Endodermal cell (in vitro differentiated cells): Measurements from ENCODE around the gene CRYZL1. TPM values are rescaled to one million over a fixed set of nuclear protein-coding genes. Genes with fewer than 3 reads are reported as not detected.

ENCODE experiments used
- DNase-seq: peaks from one replicate; pipeline ENCODE4 v3.0.0-alpha.2; 2017
- H3K27ac ChIP-seq: 2 replicates; pipeline ENCODE4 v1.5.1; 2013; ENCODE audit warnings: mild to moderate bottlenecking, low read depth, low read length, moderate library complexity
- H3K27me3 ChIP-seq: 2 replicates; pipeline ENCODE4 v1.6.1; 2013; ENCODE audit warnings: mild to moderate bottlenecking, low read length, moderate library complexity; ENCODE audit not compliant: insufficient read depth, control insufficient read depth, poor library complexity, severe bottlenecking
- H3K36me3 ChIP-seq: 2 replicates; pipeline ENCODE4 v1.7.0; 2013; ENCODE audit warnings: mild to moderate bottlenecking, low read length, moderate library complexity; ENCODE audit not compliant: control insufficient read depth, insufficient read depth
- H3K4me1 ChIP-seq: one replicate; pipeline ENCODE4 v1.7.0; 2013; ENCODE audit warnings: low read length; ENCODE audit not compliant: control insufficient read depth, insufficient read depth
- H3K4me3 ChIP-seq: 2 replicates; pipeline ENCODE4 v1.5.1; 2013; ENCODE audit warnings: mild to moderate bottlenecking, low read length, moderate library complexity
- H3K9ac ChIP-seq: 2 replicates; pipeline ENCODE4 v1.6.1; 2013; ENCODE audit warnings: mild to moderate bottlenecking, low read length, moderate library complexity; ENCODE audit not compliant: poor library complexity, severe bottlenecking; ENCODE audit errors: extremely low read depth
- H3K9me3 ChIP-seq: 2 replicates; pipeline ENCODE4 v1.6.1; 2013; ENCODE audit warnings: mild to moderate bottlenecking, low read length, moderate library complexity; ENCODE audit not compliant: control insufficient read depth
- H3K27ac Mint-ChIP-seq: 2 replicates; pipeline ENCODE4 v1.8.0; 2020; ENCODE audit warnings: mixed read lengths
- H3K27me3 Mint-ChIP-seq: 2 replicates; pipeline ENCODE4 v1.8.0; 2021; ENCODE audit warnings: mild to moderate bottlenecking, mixed read lengths; ENCODE audit not compliant: insufficient read depth
- H3K36me3 Mint-ChIP-seq: 2 replicates; pipeline ENCODE4 v1.8.0; 2020; ENCODE audit warnings: low read depth, mixed read lengths
- H3K4me1 Mint-ChIP-seq: 2 replicates; pipeline ENCODE4 v1.8.0; 2020; ENCODE audit warnings: mixed read lengths
- H3K4me3 Mint-ChIP-seq: 2 replicates; pipeline ENCODE4 v1.8.0; 2020; ENCODE audit warnings: mild to moderate bottlenecking, moderate library complexity, mixed read lengths
- H3K9me3 Mint-ChIP-seq: 2 replicates; pipeline ENCODE4 v1.8.0; 2020; ENCODE audit warnings: mild to moderate bottlenecking, mixed read lengths
- WGBS, 2 experiments: methylation state at CpG; one replicate each; pipeline versions ENCODE4 v1.1.5 to v1.1.7; 2013; ENCODE audit warnings: missing lambda C conversion rate in 2 of 2, mixed read lengths in 1 of 2; ENCODE audit not compliant: insufficient coverage in 1 of 2, insufficient read length in 1 of 2; 5-methylcytosine and 5-hydroxymethylcytosine counted together
- total RNA-seq, 2 donors: library from RNA; stranded (reverse); fragmentation: NEBNext Ultra II Directional in 1 of 2; extraction: Animal tissue kit (Norgen Biotek cat#: 25700) in 1 of 2; gene quantifications; 2 replicates in 1 of 2; 3 replicates in 1 of 2; pipeline ENCODE4 v1.2.1, GENCODE V29; 2021
- TF ChIP-seq, protein P1 (sequence below): fragments of 200-600 bp; sonication (generic); conservative IDR thresholded peaks from 2 replicates; pipeline ENCODE4 v1.5.0; 2021; ENCODE audit warnings: antibody characterized with exemption, mild to moderate bottlenecking

The CRYZL1 gene
- total RNA-seq, 2 donors from 2014 or later, result 33.8 to 51.0 TPM

DNA sequence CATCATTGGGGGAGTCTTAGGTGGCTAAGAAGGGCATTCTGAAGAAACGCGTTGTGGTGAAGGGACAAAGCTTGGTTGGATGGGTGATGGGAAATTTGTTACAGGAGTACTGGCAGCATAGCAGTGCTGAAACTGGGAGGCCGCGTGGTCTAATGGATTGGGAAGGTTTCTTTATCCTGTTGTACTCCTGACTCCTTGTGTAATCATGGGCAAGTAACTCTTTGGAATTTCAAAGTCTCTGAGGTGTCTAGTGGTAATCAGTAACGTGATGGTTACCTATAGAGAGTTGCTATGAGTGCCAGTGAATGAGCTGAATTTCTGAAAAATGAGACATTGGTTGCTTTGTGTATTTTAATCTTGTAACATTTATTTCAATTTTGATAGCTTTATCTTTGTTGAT lies 71.5 kb downstream of the CRYZL1 start:
- DNase-seq, result no peak
- H3K4me3 Mint-ChIP-seq, result no peak overlapping the region
- no peaks in the 10 kb centered on the region for H3K27me3 Mint-ChIP-seq
- no peaks in the 10 kb centered on the region for H3K4me1 Mint-ChIP-seq
- Histone ChIP-seq H3K36me3 (peaks cover 93% of the 10 kb centered on the region), H3K9me3 (no peaks in the 10 kb centered on the region), H3K4me1 (no peaks in the 10 kb centered on the region), H3K9ac (no peak overlapping the region), H3K27me3 (no peaks in the 10 kb centered on the region), H3K27ac (no peak overlapping the region), H3K4me3 (no peak overlapping the region)
- TF ChIP-seq, protein P1, sequence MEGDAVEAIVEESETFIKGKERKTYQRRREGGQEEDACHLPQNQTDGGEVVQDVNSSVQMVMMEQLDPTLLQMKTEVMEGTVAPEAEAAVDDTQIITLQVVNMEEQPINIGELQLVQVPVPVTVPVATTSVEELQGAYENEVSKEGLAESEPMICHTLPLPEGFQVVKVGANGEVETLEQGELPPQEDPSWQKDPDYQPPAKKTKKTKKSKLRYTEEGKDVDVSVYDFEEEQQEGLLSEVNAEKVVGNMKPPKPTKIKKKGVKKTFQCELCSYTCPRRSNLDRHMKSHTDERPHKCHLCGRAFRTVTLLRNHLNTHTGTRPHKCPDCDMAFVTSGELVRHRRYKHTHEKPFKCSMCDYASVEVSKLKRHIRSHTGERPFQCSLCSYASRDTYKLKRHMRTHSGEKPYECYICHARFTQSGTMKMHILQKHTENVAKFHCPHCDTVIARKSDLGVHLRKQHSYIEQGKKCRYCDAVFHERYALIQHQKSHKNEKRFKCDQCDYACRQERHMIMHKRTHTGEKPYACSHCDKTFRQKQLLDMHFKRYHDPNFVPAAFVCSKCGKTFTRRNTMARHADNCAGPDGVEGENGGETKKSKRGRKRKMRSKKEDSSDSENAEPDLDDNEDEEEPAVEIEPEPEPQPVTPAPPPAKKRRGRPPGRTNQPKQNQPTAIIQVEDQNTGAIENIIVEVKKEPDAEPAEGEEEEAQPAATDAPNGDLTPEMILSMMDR, result no peak
- H3K9me3 Mint-ChIP-seq, result no peaks in the 10 kb centered on the region
- H3K27ac Mint-ChIP-seq, result peak overlapping the region; percentile 52
- H3K36me3 Mint-ChIP-seq, result peaks cover 59% of the 10 kb centered on the region
- 90 to 100% methylated on average over 1 to 5 of the region's 5 CpGs for WGBS, 2 experiments

DNA sequence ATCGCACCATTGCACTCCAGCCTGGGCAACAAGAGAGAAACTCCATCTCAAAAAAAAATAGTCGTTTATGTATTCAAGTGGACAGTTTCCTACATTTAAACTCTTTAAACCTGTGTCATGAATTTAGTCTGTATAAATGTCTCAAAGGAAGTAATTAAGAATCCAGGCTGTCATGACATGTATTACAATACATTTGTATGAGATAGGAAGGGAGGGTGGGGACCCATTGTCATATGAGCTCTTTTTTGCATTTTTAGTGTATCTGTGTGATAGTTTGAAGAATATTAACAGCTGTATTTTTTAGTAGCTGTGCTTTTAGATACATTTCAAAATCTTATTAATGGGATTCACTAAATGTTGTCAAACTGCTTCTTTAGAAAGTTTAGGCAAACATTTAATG lies 73.1 kb downstream of the CRYZL1 start:
- DNase-seq, result no peak
- Mint-ChIP-seq H3K4me3 (no peak overlapping the region), H3K36me3 (peaks cover 51% of the 10 kb centered on the region), H3K9me3 (no peaks in the 10 kb centered on the region), H3K27ac (no peak overlapping the region), H3K4me1 (no peaks in the 10 kb centered on the region), H3K27me3 (no peaks in the 10 kb centered on the region)
- Histone ChIP-seq H3K4me3 (no peak overlapping the region), H3K36me3 (peaks cover 90% of the 10 kb centered on the region), H3K9me3 (no peaks in the 10 kb centered on the region), H3K9ac (no peak overlapping the region), H3K4me1 (no peaks in the 10 kb centered on the region), H3K27me3 (no peaks in the 10 kb centered on the region), H3K27ac (no peak overlapping the region)
- 100% methylated on average over 1 to 2 of the region's 2 CpGs for WGBS, 2 experiments
- TF ChIP-seq, protein P1, result no peak

DNA sequence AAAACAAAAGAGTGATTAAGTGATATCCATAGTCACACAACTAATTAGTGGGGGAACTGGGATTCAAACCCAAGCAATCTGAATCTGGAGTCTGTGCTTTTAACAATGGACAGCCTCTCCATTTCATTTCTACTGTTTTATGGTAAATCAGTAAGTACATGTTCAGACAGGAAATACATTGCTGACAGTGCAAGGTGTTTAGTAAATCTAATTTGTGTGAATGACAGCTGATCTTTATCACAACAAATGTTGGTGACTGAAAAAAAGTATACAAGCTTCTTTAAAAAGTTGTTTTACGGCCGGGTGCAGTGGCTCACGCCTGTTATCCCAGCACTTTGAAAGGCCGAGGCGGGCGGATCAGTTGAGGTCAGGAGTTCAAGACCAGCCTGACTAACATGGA lies 73.6 kb downstream of the CRYZL1 start:
- Mint-ChIP-seq H3K27ac (no peak overlapping the region), H3K36me3 (peaks cover 50% of the 10 kb centered on the region), H3K27me3 (no peaks in the 10 kb centered on the region), H3K9me3 (no peaks in the 10 kb centered on the region), H3K4me1 (no peaks in the 10 kb centered on the region), H3K4me3 (no peak overlapping the region)
- DNase-seq, result no peak
- Histone ChIP-seq H3K27me3 (no peaks in the 10 kb centered on the region), H3K27ac (no peak overlapping the region), H3K9ac (no peak overlapping the region), H3K4me1 (no peaks in the 10 kb centered on the region), H3K36me3 (peaks cover 90% of the 10 kb centered on the region), H3K9me3 (no peaks in the 10 kb centered on the region), H3K4me3 (no peak overlapping the region)
- TF ChIP-seq, protein P1, result no peak
- 95 to 98% methylated on average over 6 of the region's 6 CpGs for WGBS, 2 experiments
